ENCODE results near the gene SOX11. TPM values are rescaled to one million over a fixed set of nuclear protein-coding genes. Genes with fewer than 3 reads are reported as not detected.

SOX11 gene
- total and polyA plus RNA-seq, 5 donors from 2014 or later: not detected

DNA sequence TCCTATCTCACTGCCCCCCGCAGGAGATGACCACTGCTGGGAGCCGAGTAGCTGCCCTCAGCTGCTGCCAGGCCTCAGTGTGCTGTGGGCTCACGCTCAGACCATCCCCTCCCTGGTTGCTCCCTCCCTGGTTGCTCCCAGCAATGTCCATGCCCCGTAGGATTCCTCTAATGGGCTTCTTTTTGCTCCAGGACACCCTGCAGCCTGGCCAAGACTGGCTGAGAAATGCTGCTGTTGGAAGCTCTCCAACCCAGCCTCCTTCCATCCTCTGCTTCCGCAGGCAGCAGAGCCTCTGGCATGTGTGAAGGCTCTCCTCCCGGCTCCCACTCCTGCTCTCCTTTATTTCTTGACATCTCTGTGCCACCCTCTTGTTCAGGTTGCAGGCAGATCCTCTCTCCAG, 48.6 kb downstream of the SOX11 start:
- no peak for ATAC-seq (ENCODE audit: low read depth in 2 of 2)
- DNase-seq: no peak
- no peak overlapping the region for H3K27ac ChIP-seq (ENCODE audit: insufficient read depth, low read length, poor library complexity, severe bottlenecking)
- no peaks in the 10 kb centered on the region for H3K36me3 ChIP-seq (ENCODE audit: control insufficient read depth, insufficient read depth, low read length)
- H3K27me3 Mint-ChIP-seq: no peaks in the 10 kb centered on the region
- H3K27ac Mint-ChIP-seq: no peak overlapping the region
- H3K9me3 Mint-ChIP-seq: peaks cover 0 to 5% (median 0%) of the 10 kb centered on the region in 7 donors
- H3K4me3 Mint-ChIP-seq: no peak overlapping the region
- no peaks in the 10 kb centered on the region for H3K4me1 Mint-ChIP-seq
- no peaks in the 10 kb centered on the region for H3K36me3 Mint-ChIP-seq
- H3K27me3 ChIP-seq (ENCODE audit: control insufficient read depth, insufficient read depth, low read length): no peaks in the 10 kb centered on the region
- no peak overlapping the region for H3K4me3 ChIP-seq (ENCODE audit: low read depth, low read length)
- H3K9me3 ChIP-seq (ENCODE audit: control insufficient read depth in 2 of 2, low read length in 2 of 2): no peaks in the 10 kb centered on the region
- H3K4me1 ChIP-seq (ENCODE audit: control insufficient read depth, insufficient read depth, low read length, poor library complexity, severe bottlenecking): no peaks in the 10 kb centered on the region

DNA sequence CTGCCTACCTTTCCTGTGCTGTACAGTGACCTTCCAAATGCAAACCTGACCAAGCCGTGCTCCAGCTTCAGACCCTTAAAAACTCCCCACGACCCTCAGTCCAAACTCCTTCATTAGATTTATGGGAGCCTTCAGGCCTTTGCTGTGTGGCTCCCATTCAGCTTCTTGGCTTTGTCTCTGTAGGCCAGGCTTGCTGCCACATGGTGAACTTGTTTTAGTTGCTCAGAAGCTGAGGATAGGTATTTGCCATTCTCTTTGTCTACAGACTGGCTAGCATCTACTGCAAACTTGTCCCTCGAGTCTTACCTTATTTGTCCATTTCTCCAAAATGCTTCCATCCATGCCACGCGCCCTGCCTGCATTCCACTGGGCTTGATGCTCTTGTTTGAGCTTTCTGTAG, 49.1 kb downstream of the SOX11 start:
- Histone ChIP-seq H3K27ac (ENCODE audit: insufficient read depth, low read length, poor library complexity, severe bottlenecking) (no peak overlapping the region), H3K9me3 (ENCODE audit: control insufficient read depth in 2 of 2, low read length in 2 of 2) (no peaks in the 10 kb centered on the region), H3K36me3 (ENCODE audit: control insufficient read depth, insufficient read depth, low read length) (no peaks in the 10 kb centered on the region), H3K4me1 (ENCODE audit: control insufficient read depth, insufficient read depth, low read length, poor library complexity, severe bottlenecking) (no peaks in the 10 kb centered on the region), H3K4me3 (ENCODE audit: low read depth, low read length) (no peak overlapping the region), H3K27me3 (ENCODE audit: control insufficient read depth, insufficient read depth, low read length) (no peaks in the 10 kb centered on the region)
- ATAC-seq (ENCODE audit: low read depth in 2 of 2) (no peak), DNase-seq (no peak)
- Mint-ChIP-seq H3K36me3 (no peaks in the 10 kb centered on the region), H3K9me3 (peaks cover 0 to 5% (median 0%) of the 10 kb centered on the region in 7 donors), H3K27ac (no peak overlapping the region), H3K4me1 (no peaks in the 10 kb centered on the region), H3K4me3 (no peak overlapping the region), H3K27me3 (no peaks in the 10 kb centered on the region)

DNA sequence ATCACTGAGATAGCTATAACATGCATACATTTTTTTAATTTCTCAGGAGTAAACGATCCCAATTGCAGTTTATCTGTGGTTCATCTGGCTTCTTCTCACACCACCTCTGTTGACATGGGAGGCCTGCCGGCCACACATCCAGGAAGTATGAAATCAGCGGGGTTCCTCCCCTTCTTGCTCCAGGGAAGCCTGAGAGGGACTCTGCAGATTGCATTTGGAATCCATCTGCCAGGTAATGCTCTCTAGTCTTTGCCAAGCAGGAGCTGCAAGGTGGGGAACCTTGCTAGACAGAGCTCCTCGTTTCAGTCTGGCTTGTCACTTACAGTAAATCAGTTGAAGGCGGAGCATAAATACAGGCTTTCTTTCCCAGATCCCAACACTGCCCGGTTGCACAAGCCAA, 49.9 kb downstream of the SOX11 start:
- H3K4me3 ChIP-seq (ENCODE audit: low read depth, low read length): no peak overlapping the region
- H3K27ac Mint-ChIP-seq: no peak overlapping the region
- H3K9me3 Mint-ChIP-seq: peaks cover 0 to 5% (median 0%) of the 10 kb centered on the region in 7 donors
- H3K4me3 Mint-ChIP-seq: no peak overlapping the region
- H3K27me3 Mint-ChIP-seq: no peaks in the 10 kb centered on the region
- H3K36me3 Mint-ChIP-seq: no peaks in the 10 kb centered on the region
- no peaks in the 10 kb centered on the region for H3K27me3 ChIP-seq (ENCODE audit: control insufficient read depth, insufficient read depth, low read length)
- H3K9me3 ChIP-seq (ENCODE audit: control insufficient read depth in 2 of 2, low read length in 2 of 2): no peaks in the 10 kb centered on the region
- no peak for DNase-seq
- no peaks in the 10 kb centered on the region for H3K4me1 ChIP-seq (ENCODE audit: control insufficient read depth, insufficient read depth, low read length, poor library complexity, severe bottlenecking)
- no peaks in the 10 kb centered on the region for H3K36me3 ChIP-seq (ENCODE audit: control insufficient read depth, insufficient read depth, low read length)
- no peak for ATAC-seq (ENCODE audit: low read depth in 2 of 2)
- H3K27ac ChIP-seq (ENCODE audit: insufficient read depth, low read length, poor library complexity, severe bottlenecking): no peak overlapping the region
- H3K4me1 Mint-ChIP-seq: no peaks in the 10 kb centered on the region

DNA sequence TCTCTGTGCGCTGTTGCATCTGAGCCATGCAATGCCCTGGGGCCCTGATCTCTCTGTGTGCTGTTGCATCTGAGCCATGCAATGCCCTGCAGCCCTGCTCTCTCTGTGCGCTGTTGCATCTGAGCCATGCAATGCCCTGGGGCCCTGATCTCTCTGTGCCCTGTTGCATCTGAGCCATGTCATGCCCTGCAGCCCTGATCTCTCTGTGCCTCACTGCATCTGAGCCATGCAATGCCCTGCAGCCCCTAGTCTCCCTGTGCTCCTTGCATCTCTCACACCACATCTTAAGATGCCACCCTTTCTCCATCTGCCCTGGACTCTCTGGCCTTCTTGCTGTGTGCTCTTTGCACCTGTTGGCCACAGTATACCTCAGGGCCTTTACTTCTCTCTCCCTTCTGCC, 56.2 kb downstream of the SOX11 start:
- Histone ChIP-seq H3K9me3 (ENCODE audit: control insufficient read depth in 2 of 2, low read length in 2 of 2) (no peaks in the 10 kb centered on the region), H3K27me3 (ENCODE audit: control insufficient read depth, insufficient read depth, low read length) (no peaks in the 10 kb centered on the region), H3K36me3 (ENCODE audit: control insufficient read depth, insufficient read depth, low read length) (no peaks in the 10 kb centered on the region), H3K27ac (ENCODE audit: insufficient read depth, low read length, poor library complexity, severe bottlenecking) (no peak overlapping the region), H3K4me1 (ENCODE audit: control insufficient read depth, insufficient read depth, low read length, poor library complexity, severe bottlenecking) (no peaks in the 10 kb centered on the region), H3K4me3 (ENCODE audit: low read depth, low read length) (no peak overlapping the region)
- Mint-ChIP-seq H3K27me3 (no peaks in the 10 kb centered on the region), H3K36me3 (no peaks in the 10 kb centered on the region), H3K27ac (no peak overlapping the region), H3K4me3 (no peak overlapping the region), H3K9me3 (peaks cover 0 to 10% (median 5%) of the 10 kb centered on the region in 7 donors), H3K4me1 (no peaks in the 10 kb centered on the region)
- DNase-seq (no peak), ATAC-seq (ENCODE audit: low read depth in 2 of 2) (no peak)

DNA sequence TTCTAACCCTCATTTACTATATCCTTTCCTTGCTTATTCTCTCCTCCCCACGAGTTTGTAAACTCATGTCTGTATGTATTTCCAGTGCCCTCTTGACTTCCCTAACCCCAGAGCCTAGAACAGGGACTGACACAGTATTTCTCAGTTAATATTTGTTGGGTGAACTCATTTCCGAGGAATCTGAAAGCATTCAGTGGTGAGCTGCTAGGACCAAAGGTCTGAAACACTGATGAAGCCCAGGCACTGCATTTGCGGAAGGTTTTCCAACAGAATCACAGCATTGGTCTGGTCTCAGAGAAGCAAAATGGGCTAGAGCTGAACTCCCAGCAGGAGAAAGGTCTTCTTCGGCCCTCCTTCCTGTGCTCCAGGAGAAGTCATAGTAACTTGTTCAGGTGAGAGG, 56.8 kb downstream of the SOX11 start:
- Histone ChIP-seq H3K4me1 (ENCODE audit: control insufficient read depth, insufficient read depth, low read length, poor library complexity, severe bottlenecking) (no peaks in the 10 kb centered on the region), H3K4me3 (ENCODE audit: low read depth, low read length) (no peak overlapping the region), H3K27ac (ENCODE audit: insufficient read depth, low read length, poor library complexity, severe bottlenecking) (no peak overlapping the region), H3K36me3 (ENCODE audit: control insufficient read depth, insufficient read depth, low read length) (no peaks in the 10 kb centered on the region), H3K9me3 (ENCODE audit: control insufficient read depth in 2 of 2, low read length in 2 of 2) (no peaks in the 10 kb centered on the region), H3K27me3 (ENCODE audit: control insufficient read depth, insufficient read depth, low read length) (no peaks in the 10 kb centered on the region)
- no peak overlapping the region for H3K27ac Mint-ChIP-seq
- DNase-seq: no peak
- H3K4me1 Mint-ChIP-seq: no peaks in the 10 kb centered on the region
- no peak for ATAC-seq (ENCODE audit: low read depth in 2 of 2)
- peaks cover 0 to 9% (median 4%) of the 10 kb centered on the region in 7 donors for H3K9me3 Mint-ChIP-seq
- no peak overlapping the region for H3K4me3 Mint-ChIP-seq
- H3K36me3 Mint-ChIP-seq: no peaks in the 10 kb centered on the region
- no peaks in the 10 kb centered on the region for H3K27me3 Mint-ChIP-seq

DNA sequence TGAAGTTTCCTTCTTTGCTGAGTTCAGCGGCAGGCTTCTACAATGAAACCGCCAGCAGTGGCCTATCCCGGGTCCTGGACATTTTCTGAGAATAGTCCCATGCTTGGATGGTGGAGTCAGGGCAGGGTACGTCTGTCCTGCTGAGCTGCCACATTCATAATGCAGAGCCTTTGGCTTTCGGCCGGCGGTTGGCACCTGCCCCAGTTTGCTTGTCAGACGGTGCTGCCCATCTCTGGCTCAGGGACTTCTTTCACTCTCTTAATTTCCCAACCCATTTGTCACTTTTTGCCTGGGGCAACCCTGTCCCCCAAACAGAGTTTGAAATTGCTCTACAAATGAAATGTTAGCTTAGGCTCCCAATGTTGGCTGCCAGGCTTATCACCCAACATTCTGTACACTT, 57.2 kb downstream of the SOX11 start:
- no peaks in the 10 kb centered on the region for H3K36me3 ChIP-seq (ENCODE audit: control insufficient read depth, insufficient read depth, low read length)
- Mint-ChIP-seq H3K27me3 (no peaks in the 10 kb centered on the region), H3K4me1 (no peaks in the 10 kb centered on the region), H3K36me3 (no peaks in the 10 kb centered on the region), H3K9me3 (peaks cover 0 to 9% (median 4%) of the 10 kb centered on the region in 7 donors), H3K27ac (no peak overlapping the region), H3K4me3 (no peak overlapping the region)
- ATAC-seq (ENCODE audit: low read depth in 2 of 2) (no peak), DNase-seq (no peak)
- H3K4me1 ChIP-seq (ENCODE audit: control insufficient read depth, insufficient read depth, low read length, poor library complexity, severe bottlenecking): no peaks in the 10 kb centered on the region
- H3K4me3 ChIP-seq (ENCODE audit: low read depth, low read length): no peak overlapping the region
- no peak overlapping the region for H3K27ac ChIP-seq (ENCODE audit: insufficient read depth, low read length, poor library complexity, severe bottlenecking)
- H3K27me3 ChIP-seq (ENCODE audit: control insufficient read depth, insufficient read depth, low read length): no peaks in the 10 kb centered on the region
- no peaks in the 10 kb centered on the region for H3K9me3 ChIP-seq (ENCODE audit: control insufficient read depth in 2 of 2, low read length in 2 of 2)

All from CD4-positive, CD25-positive, alpha-beta regulatory T cell (primary cell).